ENCODE data around the gene TJAP1.

TJAP1 gene

GRCh38 chr6:43434001-43434840, 43.1 kb upstream of the TJAP1 start:
- ATAC-seq, result no peak
- TF ChIP-seq TOX (CRISPR knock-in tag; IDR thresholded peaks at IDR 0.05; ENCODE audit: borderline replicate concordance) (no peak), BACH2 (CRISPR knock-in tag; IDR thresholded peaks at IDR 0.05; ENCODE audit: borderline replicate concordance) (no peak), OSR1 (CRISPR knock-in tag; IDR thresholded peaks at IDR 0.05) (no peak), CSDC2 (CRISPR knock-in tag; IDR thresholded peaks at IDR 0.05) (no peak)

DNA sequence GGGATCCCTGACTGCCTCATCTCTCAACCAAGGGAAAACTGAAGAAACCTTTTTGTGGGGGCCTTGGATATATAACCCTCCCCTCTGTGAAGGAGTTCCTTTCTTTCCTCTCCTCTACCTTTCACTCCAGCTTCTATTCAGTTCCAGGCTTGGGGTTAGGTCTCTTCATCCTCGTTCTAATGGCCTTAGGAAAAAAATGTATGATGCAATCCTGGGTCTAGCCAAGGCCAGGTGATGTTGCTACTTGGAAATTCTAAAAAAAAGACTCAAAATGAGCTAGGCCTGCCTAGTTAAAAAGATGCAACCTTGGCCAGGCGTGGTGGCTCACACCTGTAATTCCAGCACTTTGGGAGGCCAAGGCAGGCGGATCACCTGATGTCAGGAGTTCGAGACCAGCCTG, 42.4 kb upstream of the TJAP1 start:
- TF ChIP-seq ZNF70 (CRISPR knock-in tag; IDR thresholded peaks at IDR 0.05), result no peak
- no peak for ATAC-seq

- no peak for TF ChIP-seq PPARA (CRISPR knock-in tag; IDR thresholded peaks at IDR 0.05; ENCODE audit: borderline replicate concordance)
- no peak for TF ChIP-seq TCF4 (CRISPR knock-in tag; IDR thresholded peaks at IDR 0.05; ENCODE audit: borderline replicate concordance)
- TF ChIP-seq ISL1 (CRISPR knock-in tag; IDR thresholded peaks at IDR 0.05), result no peak
- no peak for TF ChIP-seq OSR1 (CRISPR knock-in tag; IDR thresholded peaks at IDR 0.05)
- TF ChIP-seq BACH2 (CRISPR knock-in tag; IDR thresholded peaks at IDR 0.05; ENCODE audit: borderline replicate concordance), result no peak
- peak; percentile 8; the same call in 1 of the 3 replicates for ATAC-seq
These were observed 41.5 kb upstream of the TJAP1 start for GRCh38 chr6:43435682-43436437.

DNA sequence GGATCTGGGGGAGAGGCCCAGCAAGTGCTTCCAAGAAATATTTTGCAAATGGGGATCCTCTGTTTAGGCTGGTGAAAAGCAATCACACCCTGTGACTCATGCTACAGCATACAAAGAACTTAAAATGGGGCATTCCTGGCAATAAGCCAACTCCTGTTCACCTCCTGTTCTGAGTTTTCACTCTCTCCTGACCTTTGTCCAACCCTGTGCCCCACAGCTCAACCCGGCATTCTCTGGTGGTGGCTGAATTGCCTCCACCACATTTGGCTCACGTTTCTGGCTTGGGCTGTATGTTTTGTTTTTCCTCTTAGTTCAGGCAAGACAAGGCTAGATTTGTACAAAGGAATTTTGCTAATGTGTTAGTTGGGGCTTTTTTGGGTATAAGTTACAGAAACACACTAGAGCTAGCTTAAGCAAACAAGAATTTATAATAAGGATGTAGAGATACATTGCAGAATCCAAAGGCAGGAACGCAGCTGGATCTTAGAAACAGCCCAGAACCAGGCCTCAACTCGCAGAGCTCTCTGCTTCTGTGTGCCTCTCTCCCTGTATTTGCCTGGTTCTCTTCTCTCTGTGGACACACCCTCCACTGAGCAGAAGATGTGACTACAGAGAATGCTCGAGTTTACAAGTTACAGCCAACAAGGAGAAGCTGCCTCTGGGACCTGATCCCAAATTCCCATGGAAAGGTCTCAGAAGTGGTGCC, 40.6 kb upstream of the TJAP1 start:
- TF ChIP-seq GLIS3 (CRISPR knock-in tag; IDR thresholded peaks at IDR 0.05), result no peak
- TF ChIP-seq TSHZ2 (CRISPR knock-in tag; IDR thresholded peaks at IDR 0.05), result no peak
- no peak for TF ChIP-seq ESRRG (CRISPR knock-in tag; IDR thresholded peaks at IDR 0.05)
- peak; percentile 85; the same call in 1 of the 2 replicates for TF ChIP-seq CSDC2 (CRISPR knock-in tag; IDR thresholded peaks at IDR 0.05)
- TF ChIP-seq RARB (CRISPR knock-in tag; IDR thresholded peaks at IDR 0.05), result no peak; the same call in 1 of the 2 replicates
- TF ChIP-seq, protein P1, sequence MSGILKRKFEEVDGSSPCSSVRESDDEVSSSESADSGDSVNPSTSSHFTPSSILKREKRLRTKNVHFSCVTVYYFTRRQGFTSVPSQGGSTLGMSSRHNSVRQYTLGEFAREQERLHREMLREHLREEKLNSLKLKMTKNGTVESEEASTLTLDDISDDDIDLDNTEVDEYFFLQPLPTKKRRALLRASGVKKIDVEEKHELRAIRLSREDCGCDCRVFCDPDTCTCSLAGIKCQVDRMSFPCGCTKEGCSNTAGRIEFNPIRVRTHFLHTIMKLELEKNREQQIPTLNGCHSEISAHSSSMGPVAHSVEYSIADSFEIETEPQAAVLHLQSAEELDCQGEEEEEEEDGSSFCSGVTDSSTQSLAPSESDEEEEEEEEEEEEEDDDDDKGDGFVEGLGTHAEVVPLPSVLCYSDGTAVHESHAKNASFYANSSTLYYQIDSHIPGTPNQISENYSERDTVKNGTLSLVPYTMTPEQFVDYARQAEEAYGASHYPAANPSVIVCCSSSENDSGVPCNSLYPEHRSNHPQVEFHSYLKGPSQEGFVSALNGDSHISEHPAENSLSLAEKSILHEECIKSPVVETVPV (CRISPR knock-in tag; IDR thresholded peaks at IDR 0.05), result no peak
- no peak for TF ChIP-seq BACH2 (CRISPR knock-in tag; IDR thresholded peaks at IDR 0.05; ENCODE audit: borderline replicate concordance)
- no peak for TF ChIP-seq TCF4 (CRISPR knock-in tag; IDR thresholded peaks at IDR 0.05; ENCODE audit: borderline replicate concordance)
- no peak for TF ChIP-seq ZNF70 (CRISPR knock-in tag; IDR thresholded peaks at IDR 0.05)
- no peak for TF ChIP-seq ZFP30 (CRISPR knock-in tag; IDR thresholded peaks at IDR 0.05)
- TF ChIP-seq ZNF8 (CRISPR knock-in tag; IDR thresholded peaks at IDR 0.05), result no peak
- TF ChIP-seq ZFP3 (CRISPR knock-in tag; IDR thresholded peaks at IDR 0.05), result no peak; the same call in 1 of the 2 replicates
- TF ChIP-seq ISL1 (CRISPR knock-in tag; IDR thresholded peaks at IDR 0.05), result peak; percentile 68
- TF ChIP-seq, protein P2, sequence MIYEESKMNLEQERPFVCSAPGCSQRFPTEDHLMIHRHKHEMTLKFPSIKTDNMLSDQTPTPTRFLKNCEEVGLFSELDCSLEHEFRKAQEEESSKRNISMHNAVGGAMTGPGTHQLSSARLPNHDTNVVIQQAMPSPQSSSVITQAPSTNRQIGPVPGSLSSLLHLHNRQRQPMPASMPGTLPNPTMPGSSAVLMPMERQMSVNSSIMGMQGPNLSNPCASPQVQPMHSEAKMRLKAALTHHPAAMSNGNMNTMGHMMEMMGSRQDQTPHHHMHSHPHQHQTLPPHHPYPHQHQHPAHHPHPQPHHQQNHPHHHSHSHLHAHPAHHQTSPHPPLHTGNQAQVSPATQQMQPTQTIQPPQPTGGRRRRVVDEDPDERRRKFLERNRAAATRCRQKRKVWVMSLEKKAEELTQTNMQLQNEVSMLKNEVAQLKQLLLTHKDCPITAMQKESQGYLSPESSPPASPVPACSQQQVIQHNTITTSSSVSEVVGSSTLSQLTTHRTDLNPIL (CRISPR knock-in tag; IDR thresholded peaks at IDR 0.05; ENCODE audit: low read depth), result no peak
- TF ChIP-seq OSR1 (CRISPR knock-in tag; IDR thresholded peaks at IDR 0.05), result 0 out of 2 replicates have a peak, but pooled peaks have one; percentile 56
- no peak for TF ChIP-seq PPARA (CRISPR knock-in tag; IDR thresholded peaks at IDR 0.05; ENCODE audit: borderline replicate concordance)
- TF ChIP-seq ZNF565 (CRISPR knock-in tag; conservative IDR thresholded peaks at IDR 0.05; ENCODE audit: low read depth), result no peak
- peak; percentile 51; the same call in 1 of the 2 replicates for TF ChIP-seq SNAI2 (CRISPR knock-in tag; IDR thresholded peaks at IDR 0.05)
- TF ChIP-seq, protein P3, sequence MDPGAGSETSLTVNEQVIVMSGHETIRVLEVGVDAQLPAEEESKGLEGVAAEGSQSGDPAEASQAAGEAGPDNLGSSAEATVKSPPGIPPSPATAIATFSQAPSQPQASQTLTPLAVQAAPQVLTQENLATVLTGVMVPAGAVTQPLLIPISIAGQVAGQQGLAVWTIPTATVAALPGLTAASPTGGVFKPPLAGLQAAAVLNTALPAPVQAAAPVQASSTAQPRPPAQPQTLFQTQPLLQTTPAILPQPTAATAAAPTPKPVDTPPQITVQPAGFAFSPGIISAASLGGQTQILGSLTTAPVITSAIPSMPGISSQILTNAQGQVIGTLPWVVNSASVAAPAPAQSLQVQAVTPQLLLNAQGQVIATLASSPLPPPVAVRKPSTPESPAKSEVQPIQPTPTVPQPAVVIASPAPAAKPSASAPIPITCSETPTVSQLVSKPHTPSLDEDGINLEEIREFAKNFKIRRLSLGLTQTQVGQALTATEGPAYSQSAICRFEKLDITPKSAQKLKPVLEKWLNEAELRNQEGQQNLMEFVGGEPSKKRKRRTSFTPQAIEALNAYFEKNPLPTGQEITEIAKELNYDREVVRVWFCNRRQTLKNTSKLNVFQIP (CRISPR knock-in tag; IDR thresholded peaks at IDR 0.05; ENCODE audit: borderline replicate concordance, low read depth), result no peak
- peak; percentile 53 for TF ChIP-seq PATZ1 (CRISPR knock-in tag; IDR thresholded peaks at IDR 0.05; ENCODE audit: borderline replicate concordance)
- no peak for TF ChIP-seq ARNTL (CRISPR knock-in tag; IDR thresholded peaks at IDR 0.05; ENCODE audit: borderline replicate concordance, low read depth)
- no peak for TF ChIP-seq ZC3H10 (CRISPR knock-in tag; IDR thresholded peaks at IDR 0.05)
- peak; percentile 54; the same call in 1 of the 2 replicates for TF ChIP-seq TOX (CRISPR knock-in tag; IDR thresholded peaks at IDR 0.05; ENCODE audit: borderline replicate concordance)
- peak; percentile 81 for ATAC-seq
